GM12873 (cell line): ENCODE measurements around the gene PTPRG.

Source experiments
- TF ChIP-seq, protein P1 (sequence below): IDR thresholded peaks from 2 replicates; pipeline ENCODE4 v1.5.1; 2012; ENCODE audit warnings: low read depth, mild to moderate bottlenecking, moderate library complexity, low read length, control low read depth; ENCODE audit not compliant: insufficient read depth; ENCODE audit errors: missing control alignments

Gene PTPRG

DNA sequence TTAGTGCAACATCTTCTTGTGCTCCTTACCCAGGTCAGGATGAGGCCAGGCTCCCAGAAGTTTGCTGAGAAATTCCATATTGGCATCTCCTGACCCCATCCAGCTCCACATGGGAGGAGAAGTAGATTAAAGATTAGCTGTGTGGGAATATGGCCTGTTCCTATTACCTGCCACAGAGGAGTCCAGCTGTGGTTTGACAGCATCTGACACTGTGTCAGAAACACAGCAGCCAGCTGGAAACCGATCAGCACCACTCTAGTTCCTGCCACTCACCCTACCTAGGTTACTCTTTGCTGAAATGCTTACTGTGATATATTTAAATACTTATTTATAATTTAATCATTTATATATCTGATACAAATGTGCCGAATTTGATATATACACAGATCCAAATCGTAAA is 551.7 kb downstream of the PTPRG start:
- TF ChIP-seq, protein P1, sequence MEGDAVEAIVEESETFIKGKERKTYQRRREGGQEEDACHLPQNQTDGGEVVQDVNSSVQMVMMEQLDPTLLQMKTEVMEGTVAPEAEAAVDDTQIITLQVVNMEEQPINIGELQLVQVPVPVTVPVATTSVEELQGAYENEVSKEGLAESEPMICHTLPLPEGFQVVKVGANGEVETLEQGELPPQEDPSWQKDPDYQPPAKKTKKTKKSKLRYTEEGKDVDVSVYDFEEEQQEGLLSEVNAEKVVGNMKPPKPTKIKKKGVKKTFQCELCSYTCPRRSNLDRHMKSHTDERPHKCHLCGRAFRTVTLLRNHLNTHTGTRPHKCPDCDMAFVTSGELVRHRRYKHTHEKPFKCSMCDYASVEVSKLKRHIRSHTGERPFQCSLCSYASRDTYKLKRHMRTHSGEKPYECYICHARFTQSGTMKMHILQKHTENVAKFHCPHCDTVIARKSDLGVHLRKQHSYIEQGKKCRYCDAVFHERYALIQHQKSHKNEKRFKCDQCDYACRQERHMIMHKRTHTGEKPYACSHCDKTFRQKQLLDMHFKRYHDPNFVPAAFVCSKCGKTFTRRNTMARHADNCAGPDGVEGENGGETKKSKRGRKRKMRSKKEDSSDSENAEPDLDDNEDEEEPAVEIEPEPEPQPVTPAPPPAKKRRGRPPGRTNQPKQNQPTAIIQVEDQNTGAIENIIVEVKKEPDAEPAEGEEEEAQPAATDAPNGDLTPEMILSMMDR = no peak

DNA sequence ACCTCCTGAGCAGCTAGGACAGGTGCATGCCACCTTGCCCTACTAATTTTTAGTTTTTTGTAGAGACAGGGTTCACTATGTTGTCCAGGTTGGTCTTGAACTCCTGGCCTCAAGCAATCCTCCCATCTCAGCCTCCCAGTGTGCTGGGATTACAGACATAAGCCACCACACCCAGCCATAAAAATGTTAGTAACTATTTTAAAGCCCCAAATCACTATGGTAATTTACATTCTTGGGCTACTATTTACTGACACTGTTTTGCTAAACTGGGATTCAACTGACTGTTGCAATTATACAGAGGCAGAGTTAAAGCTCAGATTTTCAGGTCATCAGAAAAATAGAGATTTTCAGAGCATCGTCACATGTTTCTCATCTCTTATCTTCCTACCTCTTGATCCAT is 553.4 kb downstream of the PTPRG start:
- TF ChIP-seq, protein P1 = no peak

DNA sequence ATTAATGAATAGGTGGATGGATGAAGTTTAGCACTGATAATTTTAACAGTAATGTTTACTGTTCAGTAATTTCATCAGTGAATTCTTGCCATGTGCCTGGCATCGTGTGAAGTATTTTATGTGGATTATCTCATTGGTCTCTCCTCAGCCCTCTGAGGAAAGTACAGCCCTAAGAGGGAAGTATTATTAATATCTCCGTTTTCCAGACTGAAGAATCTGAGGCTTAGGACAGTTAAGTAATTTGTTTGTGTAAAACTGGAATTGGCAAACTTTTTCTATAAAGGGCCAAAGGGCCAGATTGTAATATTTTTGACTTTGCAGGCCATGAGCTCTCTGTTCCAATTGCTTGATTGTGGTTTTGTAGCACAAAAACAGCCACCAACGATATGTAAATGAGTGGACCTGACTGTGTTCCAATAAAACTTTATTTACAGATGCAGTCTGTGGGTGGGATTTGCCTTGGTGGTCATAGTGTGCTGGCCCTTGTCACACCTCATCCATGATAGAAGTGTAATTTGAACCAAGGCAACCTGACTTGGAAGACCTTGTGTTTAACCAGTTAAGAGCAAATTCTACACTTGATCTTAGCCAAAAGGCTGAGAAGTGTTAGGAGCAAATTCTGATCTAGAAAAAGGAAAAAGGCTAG is 556.7 kb downstream of the PTPRG start:
- TF ChIP-seq, protein P1 = no peak

DNA sequence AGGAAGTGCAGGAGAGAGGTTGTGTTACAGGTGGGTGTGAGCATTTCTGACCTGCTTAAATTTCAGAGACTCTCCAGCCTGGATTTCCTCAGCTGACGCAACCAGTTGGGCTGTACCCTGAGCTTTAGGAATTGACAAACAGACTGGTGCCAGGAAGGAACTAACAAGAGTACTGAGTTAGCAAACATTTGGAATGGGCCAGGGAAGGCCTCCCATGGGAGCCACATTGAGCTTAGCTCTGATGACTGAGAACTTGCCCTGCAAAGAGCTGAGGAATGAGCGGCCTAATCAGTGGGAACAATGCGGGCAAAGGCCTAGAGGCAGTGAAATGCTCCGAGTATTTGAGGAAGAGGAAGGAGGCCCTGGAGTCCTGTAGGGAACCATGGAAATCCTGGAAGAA is 557.8 kb downstream of the PTPRG start:
- TF ChIP-seq, protein P1 = no peak

DNA sequence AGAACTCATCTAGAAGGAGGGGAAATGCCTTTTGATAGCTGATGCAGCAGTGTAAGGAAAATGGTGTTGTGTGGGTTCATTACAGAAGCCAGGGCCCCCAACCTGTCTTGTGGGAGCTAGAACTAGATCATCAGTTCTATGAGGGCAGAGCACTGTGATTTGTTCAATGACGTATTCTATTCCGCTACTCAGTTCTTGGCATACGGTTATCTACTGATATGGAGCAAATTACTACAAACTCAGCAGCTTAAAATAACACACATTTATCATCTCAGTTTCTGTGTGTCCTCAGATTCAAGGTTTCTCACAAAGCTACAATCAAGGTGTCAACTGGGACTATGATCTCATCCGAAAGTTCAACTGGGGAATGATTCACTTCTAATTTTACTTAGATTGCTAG is 561.4 kb downstream of the PTPRG start:
- TF ChIP-seq, protein P1 = no peak

DNA sequence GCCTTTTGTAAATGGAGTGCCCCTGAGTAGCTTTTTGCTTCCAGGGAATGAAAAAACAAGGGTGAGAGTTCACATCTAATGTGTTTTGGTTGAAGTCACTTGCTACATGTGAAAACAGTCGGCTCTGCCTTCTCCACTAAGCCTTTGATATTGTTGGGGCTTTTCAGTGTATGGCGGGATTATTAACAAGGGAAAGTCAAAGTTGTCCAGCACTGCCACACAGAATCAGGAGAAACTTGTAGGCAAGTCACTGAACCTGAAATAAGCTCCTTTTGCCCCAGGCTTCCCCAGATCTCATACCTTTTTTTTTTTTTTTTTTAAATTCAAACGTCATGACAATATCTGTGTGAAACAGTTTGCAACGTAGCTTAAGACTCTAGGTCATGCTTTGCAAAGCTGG is 564.0 kb downstream of the PTPRG start:
- TF ChIP-seq, protein P1 = no peak

DNA sequence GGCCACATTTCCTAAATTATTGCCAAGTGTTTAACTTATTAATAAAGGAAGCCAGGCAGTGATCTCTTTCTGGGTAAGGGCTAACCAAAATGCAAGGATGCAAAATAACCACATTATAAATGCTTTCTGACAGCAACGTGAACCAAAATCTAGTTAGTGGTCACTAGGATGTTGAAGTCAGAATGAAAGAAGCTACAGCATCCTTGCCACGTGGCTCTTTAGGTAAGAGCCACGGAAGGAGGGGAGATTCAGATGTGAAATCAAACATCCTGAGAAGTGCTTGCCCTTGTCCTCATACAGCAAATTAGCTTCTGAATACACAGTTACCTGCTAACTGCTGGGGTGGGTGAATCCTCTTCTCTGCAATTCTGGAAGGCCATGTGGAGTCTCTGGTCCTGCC is 565.7 kb downstream of the PTPRG start:
- TF ChIP-seq, protein P1 = no peak
